GM23338 (cell line): ENCODE data around the gene ATXN7. TPM values are rescaled to one million over a fixed set of nuclear protein-coding genes. Genes with fewer than 3 reads are reported as not detected.

Experiments used
- ATAC-seq: fragments of 200-7000 bp; cut with Tn5 transposase; 3 replicates; pipeline ENCODE4 v1.9.1; 2020
- DNase-seq: peaks from one replicate; pipeline ENCODE4 v3.0.0-alpha.2; 2015; ENCODE audit warnings: low spot score
- H2AFZ ChIP-seq: fragments of 200-600 bp; sonication (generic); 2 replicates; pipeline ENCODE4 v1.8.0; 2016; ENCODE audit warnings: antibody characterized with exemption, mild to moderate bottlenecking, moderate library complexity
- H3F3A ChIP-seq: fragments of 200-600 bp; sonication (generic); replicated peaks from 2 replicates; pipeline ENCODE4 v1.8.0; 2017; ENCODE audit warnings: antibody characterized with exemption, mixed run types, low read depth
- H3K27ac ChIP-seq: fragments of 200-600 bp; sonication (generic); 2 replicates; pipeline ENCODE4 v1.6.1; 2016; ENCODE audit warnings: low read depth
- H3K27me3 ChIP-seq: fragments of 200-600 bp; sonication (generic); 2 replicates; pipeline ENCODE4 v1.8.0; 2016; ENCODE audit warnings: mild to moderate bottlenecking, mixed run types, moderate library complexity; ENCODE audit not compliant: insufficient read depth
- H3K36me3 ChIP-seq: fragments of 200-600 bp; sonication (generic); 2 replicates; pipeline ENCODE4 v1.8.0; 2016; ENCODE audit warnings: mild to moderate bottlenecking; ENCODE audit not compliant: insufficient read depth
- H3K4me1 ChIP-seq: fragments of 200-600 bp; sonication (generic); 2 replicates; pipeline ENCODE4 v1.8.0; 2016; ENCODE audit warnings: mild to moderate bottlenecking, moderate library complexity; ENCODE audit not compliant: insufficient read depth
- H3K4me2 ChIP-seq: fragments of 200-600 bp; sonication (generic); 2 replicates; pipeline ENCODE4 v1.7.1; 2017; ENCODE audit warnings: mixed run types
- H3K4me3 ChIP-seq: fragments of 200-600 bp; sonication (generic); 2 replicates; pipeline ENCODE4 v1.6.1; 2016; ENCODE audit warnings: mixed run types
- H3K79me2 ChIP-seq: fragments of 200-600 bp; sonication (generic); replicated peaks from 2 replicates; pipeline ENCODE4 v1.8.0; 2017; ENCODE audit warnings: mild to moderate bottlenecking; ENCODE audit not compliant: insufficient read depth
- H3K9me2 ChIP-seq: fragments of 200-600 bp; sonication (generic); 2 replicates; pipeline ENCODE4 v1.8.0; 2017; ENCODE audit not compliant: insufficient read depth
- H4K20me1 ChIP-seq: fragments of 200-600 bp; sonication (generic); replicated peaks from 2 replicates; pipeline ENCODE4 v1.8.0; 2017; ENCODE audit warnings: mild to moderate bottlenecking; ENCODE audit not compliant: insufficient read depth
- H3K27ac Mint-ChIP-seq: 2 replicates; pipeline ENCODE4 v1.8.0; 2020; ENCODE audit warnings: inconsistent platforms, mild to moderate bottlenecking, moderate library complexity, mixed read lengths
- H3K27me3 Mint-ChIP-seq: 3 replicates; pipeline ENCODE4 v1.8.0; 2022; ENCODE audit warnings: low read depth, mild to moderate bottlenecking, moderate library complexity, mixed read lengths, inconsistent platforms; ENCODE audit not compliant: insufficient read depth, poor library complexity
- H3K36me3 Mint-ChIP-seq: 3 replicates; pipeline ENCODE4 v1.8.0; 2021; ENCODE audit warnings: low read depth, mild to moderate bottlenecking, inconsistent platforms, moderate library complexity, mixed read lengths
- H3K4me1 Mint-ChIP-seq: 3 replicates; pipeline ENCODE4 v1.8.0; 2020; ENCODE audit warnings: mild to moderate bottlenecking, inconsistent platforms, mixed read lengths
- H3K4me3 Mint-ChIP-seq: 3 replicates; pipeline ENCODE4 v1.8.0; 2021; ENCODE audit warnings: moderate library complexity, mild to moderate bottlenecking, inconsistent platforms, mixed read lengths
- H3K9me3 Mint-ChIP-seq: 3 replicates; pipeline ENCODE4 v1.8.0; 2020; ENCODE audit warnings: moderate library complexity, mild to moderate bottlenecking, inconsistent platforms, mixed read lengths
- CREB1 ChIP-seq: fragments of 250-450 bp; sonication (Bioruptor Pico); IDR thresholded peaks from 2 replicates; pipeline ENCODE4 v1.5.0; 2020; ENCODE audit warnings: low read depth, mild to moderate bottlenecking, moderate library complexity
- ETS1 ChIP-seq: IDR thresholded peaks from 2 replicates; pipeline ENCODE4 v1.6.1; 2016; ENCODE audit warnings: antibody characterized with exemption
- EZH2phosphoT487 ChIP-seq: fragments of 200-600 bp; sonication (generic); IDR thresholded peaks from one replicate; pipeline ENCODE4 v1.8.1; 2018; ENCODE audit warnings: antibody characterized with exemption; ENCODE audit not compliant: unreplicated experiment
- JUNB ChIP-seq: IDR thresholded peaks from one replicate; pipeline ENCODE4 v1.6.1; 2016; ENCODE audit warnings: antibody characterized with exemption; ENCODE audit not compliant: unreplicated experiment
- NANOG ChIP-seq: IDR thresholded peaks from 2 replicates; pipeline ENCODE4 v1.6.1; 2016; ENCODE audit warnings: antibody characterized with exemption, borderline replicate concordance
- POLR2AphosphoS5 ChIP-seq: IDR thresholded peaks from 2 replicates; pipeline ENCODE4 v1.6.1; 2016; ENCODE audit warnings: antibody characterized with exemption, low read depth
- REST ChIP-seq: IDR thresholded peaks from one replicate; pipeline ENCODE4 v1.6.1; 2018; ENCODE audit warnings: antibody characterized with exemption; ENCODE audit not compliant: unreplicated experiment
- STAT1 ChIP-seq: IDR thresholded peaks from one replicate; pipeline ENCODE4 v1.6.1; 2016; ENCODE audit warnings: antibody characterized with exemption; ENCODE audit not compliant: unreplicated experiment
- ZNF114 ChIP-seq: fragments of 250-450 bp; sonication (Bioruptor Pico); IDR thresholded peaks from 2 replicates; pipeline ENCODE4 v1.5.0; 2020; ENCODE audit warnings: mild to moderate bottlenecking, moderate library complexity
- polyA plus RNA-seq: library from polyadenylated mRNA; unstranded; fragments of >200 nt; fragmentation: Nextera tagmentation; extraction: Ambion mirVana; gene quantifications from 2 replicates; pipeline ENCODE4 v1.2.1, GENCODE V29; 2016
- total RNA-seq: library from RNA; depleted of rRNA; stranded (reverse); fragments of >200 nt; shearing (Covaris generic); gene quantifications from 2 replicates; pipeline ENCODE4 v1.2.3, GENCODE V29; 2014
- TF ChIP-seq, protein P1 (sequence below): fragments of 250-450 bp; sonication (Bioruptor Pico); IDR thresholded peaks from 2 replicates; pipeline ENCODE4 v1.5.0; 2020; ENCODE audit warnings: mild to moderate bottlenecking, moderate library complexity

Gene ATXN7
- total and polyA plus RNA-seq, 2 experiments from 2014 or later: 4.0 to 17.2 TPM

DNA sequence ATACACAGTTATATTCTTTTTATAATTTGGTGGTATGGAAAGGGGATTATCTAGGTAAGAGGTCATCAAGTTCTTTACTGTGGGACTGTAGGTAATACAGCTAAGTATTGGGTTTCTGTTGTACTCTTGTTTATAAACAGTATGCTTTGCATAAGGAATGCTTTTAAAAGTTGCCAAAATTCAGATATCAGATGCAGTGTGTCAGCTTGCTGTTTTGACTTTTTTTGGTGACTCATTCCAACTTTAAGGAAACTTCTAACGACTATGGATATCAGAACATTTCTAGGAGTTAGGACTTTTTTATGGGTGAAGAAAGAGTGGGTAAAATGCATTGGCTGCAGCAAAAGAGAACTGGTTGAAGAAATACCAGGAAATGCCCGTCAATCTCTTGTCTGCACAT is 45.8 kb downstream of the ATXN7 start:
- Histone ChIP-seq H3K27ac (no peak overlapping the region), H3F3A (no peaks in the 10 kb centered on the region), H2AFZ (no peak overlapping the region), H4K20me1 (0 out of 2 replicates have a peak, but pooled peaks cover 1% of the 10 kb centered on the region), H3K4me3 (no peak overlapping the region), H3K4me1 (peaks cover 5% of the 10 kb centered on the region), H3K9me2 (no peaks in the 10 kb centered on the region), H3K36me3 (no peaks in the 10 kb centered on the region; the same call in 1 of the 2 replicates), H3K27me3 (peaks cover 17% of the 10 kb centered on the region), H3K79me2 (peaks cover 13% of the 10 kb centered on the region; the same call in 1 of the 2 replicates), H3K4me2 (no peak overlapping the region)
- Mint-ChIP-seq H3K4me3 (no peak overlapping the region), H3K27me3 (peaks cover 5% of the 10 kb centered on the region), H3K36me3 (peaks cover under 1% of the 10 kb centered on the region; the same call in 1 of the 3 replicates), H3K9me3 (no peaks in the 10 kb centered on the region), H3K4me1 (peaks cover 41% of the 10 kb centered on the region), H3K27ac (no peak overlapping the region)
- DNase-seq (no peak), ATAC-seq (no peak)
- TF ChIP-seq CREB1 (CRISPR knock-in tag) (no peak), NANOG (no peak), ETS1 (no peak), JUNB (no peak), REST (no peak), POLR2AphosphoS5 (no peak), EZH2phosphoT487 (no peak), STAT1 (no peak), ZNF114 (CRISPR knock-in tag) (no peak)

DNA sequence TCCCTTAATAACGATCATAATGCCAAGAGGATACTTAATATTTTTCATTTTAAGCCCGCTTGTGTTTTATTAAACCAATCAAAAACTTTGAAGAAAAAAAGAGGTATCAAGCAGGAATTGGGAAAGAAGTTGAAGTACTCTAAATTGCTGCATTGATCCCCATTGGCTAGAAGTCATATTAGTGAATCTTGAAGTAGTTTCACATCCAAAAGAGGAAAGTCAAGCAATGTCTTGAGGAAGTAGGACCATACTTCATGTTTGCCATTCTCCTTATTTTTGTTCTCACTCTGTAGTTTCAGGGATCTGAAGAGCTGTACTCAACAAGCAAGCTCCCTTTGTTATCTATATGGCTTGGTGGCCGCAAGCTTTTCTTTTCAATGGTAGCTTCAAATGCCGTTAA is 46.3 kb downstream of the ATXN7 start:
- no peak overlapping the region for H3K4me3 ChIP-seq
- peaks cover 5% of the 10 kb centered on the region for H3K4me1 ChIP-seq
- Mint-ChIP-seq H3K9me3 (no peaks in the 10 kb centered on the region), H3K27ac (no peak overlapping the region), H3K27me3 (peaks cover 5% of the 10 kb centered on the region), H3K4me1 (peaks cover 40% of the 10 kb centered on the region), H3K4me3 (no peak overlapping the region), H3K36me3 (peaks cover 5% of the 10 kb centered on the region; the same call in 2 of the 3 replicates)
- peaks cover 17% of the 10 kb centered on the region for H3K27me3 ChIP-seq
- H2AFZ ChIP-seq: no peak overlapping the region
- H3F3A ChIP-seq: no peaks in the 10 kb centered on the region
- no peak overlapping the region for H3K4me2 ChIP-seq
- H3K27ac ChIP-seq: no peak overlapping the region
- H3K79me2 ChIP-seq: peaks cover 15% of the 10 kb centered on the region
- 0 out of 2 replicates have a peak, but pooled peaks cover 4% of the 10 kb centered on the region for H4K20me1 ChIP-seq
- H3K36me3 ChIP-seq: no peaks in the 10 kb centered on the region
- no peaks in the 10 kb centered on the region for H3K9me2 ChIP-seq
- DNase-seq (no peak), ATAC-seq (no peak)
- no peak for TF ChIP-seq ZNF114 (CRISPR knock-in tag)
- TF ChIP-seq, protein P1, sequence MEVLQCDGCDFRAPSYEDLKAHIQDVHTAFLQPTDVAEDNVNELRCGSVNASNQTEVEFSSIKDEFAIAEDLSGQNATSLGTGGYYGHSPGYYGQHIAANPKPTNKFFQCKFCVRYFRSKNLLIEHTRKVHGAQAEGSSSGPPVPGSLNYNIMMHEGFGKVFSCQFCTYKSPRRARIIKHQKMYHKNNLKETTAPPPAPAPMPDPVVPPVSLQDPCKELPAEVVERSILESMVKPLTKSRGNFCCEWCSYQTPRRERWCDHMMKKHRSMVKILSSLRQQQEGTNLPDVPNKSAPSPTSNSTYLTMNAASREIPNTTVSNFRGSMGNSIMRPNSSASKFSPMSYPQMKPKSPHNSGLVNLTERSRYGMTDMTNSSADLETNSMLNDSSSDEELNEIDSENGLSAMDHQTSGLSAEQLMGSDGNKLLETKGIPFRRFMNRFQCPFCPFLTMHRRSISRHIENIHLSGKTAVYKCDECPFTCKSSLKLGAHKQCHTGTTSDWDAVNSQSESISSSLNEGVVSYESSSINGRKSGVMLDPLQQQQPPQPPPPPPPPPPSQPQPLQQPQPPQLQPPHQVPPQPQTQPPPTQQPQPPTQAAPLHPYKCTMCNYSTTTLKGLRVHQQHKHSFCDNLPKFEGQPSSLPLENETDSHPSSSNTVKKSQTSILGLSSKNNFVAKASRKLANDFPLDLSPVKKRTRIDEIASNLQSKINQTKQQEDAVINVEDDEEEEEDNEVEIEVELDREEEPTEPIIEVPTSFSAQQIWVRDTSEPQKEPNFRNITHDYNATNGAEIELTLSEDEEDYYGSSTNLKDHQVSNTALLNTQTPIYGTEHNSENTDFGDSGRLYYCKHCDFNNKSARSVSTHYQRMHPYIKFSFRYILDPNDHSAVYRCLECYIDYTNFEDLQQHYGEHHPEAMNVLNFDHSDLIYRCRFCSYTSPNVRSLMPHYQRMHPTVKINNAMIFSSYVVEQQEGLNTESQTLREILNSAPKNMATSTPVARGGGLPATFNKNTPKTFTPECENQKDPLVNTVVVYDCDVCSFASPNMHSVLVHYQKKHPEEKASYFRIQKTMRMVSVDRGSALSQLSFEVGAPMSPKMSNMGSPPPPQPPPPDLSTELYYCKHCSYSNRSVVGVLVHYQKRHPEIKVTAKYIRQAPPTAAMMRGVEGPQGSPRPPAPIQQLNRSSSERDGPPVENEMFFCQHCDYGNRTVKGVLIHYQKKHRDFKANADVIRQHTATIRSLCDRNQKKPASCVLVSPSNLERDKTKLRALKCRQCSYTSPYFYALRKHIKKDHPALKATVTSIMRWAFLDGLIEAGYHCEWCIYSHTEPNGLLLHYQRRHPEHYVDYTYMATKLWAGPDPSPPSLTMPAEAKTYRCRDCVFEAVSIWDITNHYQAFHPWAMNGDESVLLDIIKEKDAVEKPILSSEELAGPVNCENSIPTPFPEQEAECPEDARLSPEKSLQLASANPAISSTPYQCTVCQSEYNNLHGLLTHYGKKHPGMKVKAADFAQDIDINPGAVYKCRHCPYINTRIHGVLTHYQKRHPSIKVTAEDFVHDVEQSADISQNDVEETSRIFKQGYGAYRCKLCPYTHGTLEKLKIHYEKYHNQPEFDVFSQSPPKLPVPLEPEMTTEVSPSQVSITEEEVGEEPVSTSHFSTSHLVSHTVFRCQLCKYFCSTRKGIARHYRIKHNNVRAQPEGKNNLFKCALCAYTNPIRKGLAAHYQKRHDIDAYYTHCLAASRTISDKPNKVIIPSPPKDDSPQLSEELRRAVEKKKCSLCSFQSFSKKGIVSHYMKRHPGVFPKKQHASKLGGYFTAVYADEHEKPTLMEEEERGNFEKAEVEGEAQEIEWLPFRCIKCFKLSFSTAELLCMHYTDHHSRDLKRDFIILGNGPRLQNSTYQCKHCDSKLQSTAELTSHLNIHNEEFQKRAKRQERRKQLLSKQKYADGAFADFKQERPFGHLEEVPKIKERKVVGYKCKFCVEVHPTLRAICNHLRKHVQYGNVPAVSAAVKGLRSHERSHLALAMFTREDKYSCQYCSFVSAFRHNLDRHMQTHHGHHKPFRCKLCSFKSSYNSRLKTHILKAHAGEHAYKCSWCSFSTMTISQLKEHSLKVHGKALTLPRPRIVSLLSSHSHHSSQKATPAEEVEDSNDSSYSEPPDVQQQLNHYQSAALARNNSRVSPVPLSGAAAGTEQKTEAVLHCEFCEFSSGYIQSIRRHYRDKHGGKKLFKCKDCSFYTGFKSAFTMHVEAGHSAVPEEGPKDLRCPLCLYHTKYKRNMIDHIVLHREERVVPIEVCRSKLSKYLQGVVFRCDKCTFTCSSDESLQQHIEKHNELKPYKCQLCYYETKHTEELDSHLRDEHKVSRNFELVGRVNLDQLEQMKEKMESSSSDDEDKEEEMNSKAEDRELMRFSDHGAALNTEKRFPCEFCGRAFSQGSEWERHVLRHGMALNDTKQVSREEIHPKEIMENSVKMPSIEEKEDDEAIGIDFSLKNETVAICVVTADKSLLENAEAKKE (CRISPR knock-in tag): no peak
- no peak for TF ChIP-seq ETS1
- TF ChIP-seq CREB1 (CRISPR knock-in tag): no peak
